K562 (cell line): ENCODE data around the gene PPP4R4. TPM values are rescaled to one million over a fixed set of nuclear protein-coding genes. Genes with fewer than 3 reads are reported as not detected.

Experiments
- ATAC-seq: fragments of 200-7000 bp; cut with Tn5 transposase; 3 replicates; pipeline ENCODE4 v1.9.1; 2020; ENCODE audit warnings: moderate library complexity
- BruUV-seq: library from RNA; stranded (reverse); fragments of 400-500 nt; replicated peaks from 2 replicates; lab custom pipeline; 2021; lab: Mats Ljungman, UMichigan
- CTCF ChIA-PET: fragments of 300-600 bp; formaldehyde crosslinking; extraction: SDS; loops from one replicate; lab custom pipeline; 2021; ENCODE audit warnings: low intra/inter-chr PET ratio; lab: Yijun Ruan, JAX
- POLR2A ChIA-PET: fragments of 300-600, 350-650 bp; sonication (Branson Sonifier 250); formaldehyde crosslinking; extraction: SDS; loops from one replicate; lab custom pipeline; 2021; ENCODE audit warnings: antibody characterized with exemption, inconsistent platforms; lab: Yijun Ruan, JAX
- DNase-seq, 4 experiments: peaks; one replicate each; pipeline versions ENCODE4 v3.0.0 to v3.0.0-alpha.2; 2011 to 2018; ENCODE audit warnings: low spot score in 3 of 4, mixed read lengths in 3 of 4; ENCODE audit errors: extremely low read depth in 1 of 4
- FAIRE-seq: peaks from 2 replicates; lab custom pipeline; 2011; peaks lifted over from hg19 to GRCh38; lab: Jason Lieb, UNC
- H2AFZ ChIP-seq: 2 replicates; pipeline ENCODE4 v1.6.0; 2011; ENCODE audit warnings: low read depth, low read length, control low read depth, inconsistent platforms
- H3K27ac ChIP-seq: fragments of 200-600 bp; 3 replicates; pipeline ENCODE4 v1.8.0; 2011; ENCODE audit warnings: low read depth, mild to moderate bottlenecking, control low read depth, inconsistent platforms, low read length, moderate library complexity, mixed read lengths; ENCODE audit errors: extremely low read depth
- H3K27me3 ChIP-seq, 2 experiments: fragments of 300-600 bp in 1 of 2; 2 replicates in 1 of 2; 3 replicates in 1 of 2; pipeline versions ENCODE4 v1.6.0 to v1.8.0; 2011; ENCODE audit warnings: inconsistent platforms in 2 of 2, low read length in 2 of 2, mild to moderate bottlenecking in 1 of 2, mixed read lengths in 1 of 2, moderate library complexity in 1 of 2; ENCODE audit not compliant: control insufficient read depth in 2 of 2, insufficient read depth in 2 of 2
- H3K36me3 ChIP-seq: fragments of 300-600 bp; 3 replicates; pipeline ENCODE4 v1.8.0; 2011; ENCODE audit warnings: mild to moderate bottlenecking, low read length, inconsistent platforms; ENCODE audit not compliant: control insufficient read depth, insufficient read depth
- H3K4me1 ChIP-seq, 2 experiments: fragments of 200-600 bp in 1 of 2; replicated peaks in 1 of 2; 2 replicates in 1 of 2; 3 replicates in 1 of 2; pipeline versions ENCODE4 v1.5.1 to v1.8.0; 2011; ENCODE audit warnings: inconsistent platforms in 2 of 2, low read length in 2 of 2, mild to moderate bottlenecking in 1 of 2, mixed read lengths in 1 of 2, moderate library complexity in 1 of 2; ENCODE audit not compliant: control insufficient read depth in 2 of 2, insufficient read depth in 2 of 2
- H3K4me2 ChIP-seq: 2 replicates; pipeline ENCODE4 v1.6.1; 2011; ENCODE audit warnings: low read length, control low read depth, inconsistent platforms, mixed read lengths; ENCODE audit not compliant: insufficient read depth
- H3K4me3 ChIP-seq: fragments of 200-600 bp; sonication (generic), shearing (Covaris generic); 2 replicates; pipeline ENCODE4 v1.5.1; 2016; ENCODE audit warnings: control low read depth, inconsistent platforms
- H3K79me2 ChIP-seq: fragments of 200-600 bp; 3 replicates; pipeline ENCODE4 v1.8.0; 2011; ENCODE audit warnings: low read length, inconsistent platforms; ENCODE audit not compliant: control insufficient read depth, insufficient read depth
- H3K9ac ChIP-seq, 2 experiments: 2 replicates each; pipeline versions ENCODE4 v1.6.0 to v1.6.1; 2011; ENCODE audit warnings: low read depth in 2 of 2, low read length in 2 of 2, control low read depth in 1 of 2, inconsistent platforms in 1 of 2, mild to moderate bottlenecking in 1 of 2, mixed read lengths in 1 of 2; ENCODE audit not compliant: insufficient read depth in 1 of 2
- H3K9me1 ChIP-seq: one replicate; pipeline ENCODE4 v1.6.0; 2011; ENCODE audit warnings: inconsistent platforms, mild to moderate bottlenecking, low read length, moderate library complexity; ENCODE audit not compliant: control insufficient read depth, insufficient read depth
- H3K9me3 ChIP-seq: replicated peaks from 2 replicates; pipeline ENCODE4 v1.5.1; 2011; ENCODE audit warnings: low read depth, low read length, inconsistent platforms; ENCODE audit not compliant: control insufficient read depth, insufficient read depth
- H4K20me1 ChIP-seq: replicated peaks from 2 replicates; pipeline ENCODE4 v1.6.1; 2011; ENCODE audit warnings: low read length, inconsistent platforms, mixed read lengths; ENCODE audit not compliant: control insufficient read depth, insufficient read depth
- HES1 ChIP-seq: fragments of 450-650 bp; IDR thresholded peaks from 2 replicates; pipeline ENCODE4 v1.6.1; 2016; ENCODE audit warnings: low read depth, mild to moderate bottlenecking, moderate library complexity
- JUND ChIP-seq, 2 experiments: IDR thresholded peaks; 2 replicates in 1 of 2; 3 replicates in 1 of 2; pipeline ENCODE4 v1.6.1; 2011; ENCODE audit warnings: borderline replicate concordance in 2 of 2, low read depth in 2 of 2, low read length in 2 of 2, improper control_type of control experiment in 1 of 2, missing biosample characterization in 1 of 2, missing genetic modification characterization in 1 of 2, missing genetic modification reagents in 1 of 2
- NRF1 ChIP-seq, 2 experiments: fragments of 450-650 bp; IDR thresholded peaks in 1 of 2; conservative IDR thresholded peaks in 1 of 2; 2 replicates each; pipeline ENCODE4 v1.6.1; 2014; ENCODE audit warnings: mild to moderate bottlenecking in 2 of 2
- SMARCE1 ChIP-seq: fragments of 450-650 bp; IDR thresholded peaks from 2 replicates; pipeline ENCODE4 v1.7.1; 2016; ENCODE audit warnings: mild to moderate bottlenecking
- ZNF175 ChIP-seq: fragments of 200-800 bp; sonication (Bioruptor generic); IDR thresholded peaks from 2 replicates; pipeline ENCODE4 v1.6.1; 2016; ENCODE audit warnings: low read depth, mild to moderate bottlenecking, missing genetic modification characterization, missing compliant biosample characterization
- WGBS: fragments of 100-300 bp; shearing (Covaris generic); methylation state at CpG from one replicate; pipeline ENCODE4 v1.1.6; 2016; ENCODE audit warnings: low coverage, mixed read lengths; ENCODE audit not compliant: insufficient coverage; ENCODE audit errors: missing lambda C conversion rate; 5-methylcytosine and 5-hydroxymethylcytosine counted together
- in situ Hi-C: fragments of 300-500 bp; cut with MboI; formaldehyde crosslinking; loops from 4 replicates; pipeline ENCODE4 v1.15.0; 2018; ENCODE audit warnings: inconsistent platforms, mixed read lengths
- intact Hi-C: fragments of 100-400 bp; cut with micrococcal nuclease; formaldehyde crosslinking; loops from 2 replicates; pipeline ENCODE4 v1.14.2; 2022
- polyA plus RNA-seq, 8 experiments: library from polyadenylated mRNA; depleted of rRNA in 4 of 8; stranded (reverse) in 5 of 8; unstranded in 3 of 8; fragments of >200 nt; fragmentation: Nextera tagmentation in 2 of 8; fragmentation: Illumina TruSeq in 1 of 8; extraction: Ambion mirVana in 2 of 8; extraction: Trizol in 1 of 8; gene quantifications; 2 replicates each; pipeline versions ENCODE4 v1.2.1 to v1.2.3, GENCODE V29; 2011 to 2014; ENCODE audit warnings: inconsistent platforms in 1 of 8, missing spikeins in 1 of 8
- total RNA-seq, 7 experiments: library from RNA; depleted of rRNA in 6 of 7; stranded (reverse); fragments of >200 nt in 6 of 7; fragmentation: Illumina TruSeq in 2 of 7; extraction: Trizol in 2 of 7; gene quantifications; 2 replicates each; pipeline versions ENCODE4 v1.2.1 to v1.2.3, GENCODE V29; 2011 to 2021; ENCODE audit warnings: low replicate concordance in 1 of 7
- TF ChIP-seq, protein P1 (sequence below), 2 experiments: fragments of 450-650 bp; formaldehyde crosslinking in 1 of 2; IDR thresholded peaks; 2 replicates each; pipeline versions ENCODE4 v1.4.0 to v1.6.1; 2014 to 2020; ENCODE audit warnings: mild to moderate bottlenecking in 2 of 2, borderline replicate concordance in 1 of 2, low read depth in 1 of 2

The PPP4R4 gene
- total and polyA plus RNA-seq, 9 of the 15 experiments (the other 6 are each of a cell fraction or from before 2014, with no cell fraction given), result 0.11 to 0.26 TPM; not detected in 7

DNA sequence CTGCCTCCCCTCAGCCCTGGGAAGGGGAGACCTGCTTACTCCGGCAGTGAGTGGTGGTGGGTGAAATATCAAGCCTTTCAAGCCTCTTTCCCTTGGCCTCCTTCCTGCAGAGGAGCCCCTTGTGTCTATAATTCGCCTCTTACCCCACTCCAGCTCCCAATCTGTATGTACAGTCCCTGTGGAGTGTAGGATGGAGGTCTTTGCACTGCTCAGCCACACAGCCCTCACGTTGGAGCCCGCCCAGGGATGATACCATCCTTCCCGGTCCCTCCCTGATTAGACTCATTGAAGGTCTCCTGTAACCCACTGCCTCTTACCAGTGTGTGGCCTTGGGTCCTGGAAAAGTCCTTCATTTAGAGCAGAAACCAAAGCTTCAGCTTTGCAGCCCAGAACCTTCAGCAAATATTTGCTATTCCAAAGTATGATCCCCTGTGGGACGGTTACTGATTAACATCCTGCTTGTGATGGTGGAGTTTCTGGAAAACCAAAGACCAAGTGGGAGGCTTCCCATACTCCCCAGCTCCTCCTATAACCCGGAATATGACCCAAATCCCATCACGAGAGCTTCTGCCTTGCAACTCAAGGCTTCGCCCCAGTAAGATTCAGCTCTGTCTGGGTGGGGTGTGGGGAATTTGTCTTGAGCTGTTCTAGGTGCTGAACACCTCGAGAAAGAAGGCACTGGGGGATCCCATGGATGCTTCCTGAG is 118.9 kb downstream of the PPP4R4 start, which contains the start of gene SERPINA10:
SERPINA10 (minus strand) TSS at position 397 of the 706 bp plus-strand sequence. CDS start 2,675 bp downstream, outside the sequence.
- Histone ChIP-seq H3K27ac (no peak within 1 kb of the TSS), H3K4me1 (no peaks in the 10 kb centered on the region), H3K36me3 (no peaks in the 10 kb centered on the region), H3K9ac (no peak within 1 kb of the TSS), H3K79me2 (no peaks in the 10 kb centered on the region), H4K20me1 (no peaks in the 10 kb centered on the region), H3K4me3 (no peak within 1 kb of the TSS), H3K4me2 (no peak within 1 kb of the TSS), H3K9me1 (no peaks in the 10 kb centered on the region), H2AFZ (no peak within 1 kb of the TSS), H3K27me3 (peaks cover 0 to 6% of the 10 kb centered on the region in 2 experiments; a peak in 1 of 5 replicates), H3K9me3 (no peaks in the 10 kb centered on the region)
- in situ Hi-C loops (no loop called here), intact Hi-C loops (no loop called here)
- ATAC-seq, result no peak
- TF ChIP-seq HES1 (no peak), JUND (IDR thresholded peaks at IDR 0.05; ENCODE audit: borderline replicate concordance, low read depth, low read length) (no peak), JUND (tag; IDR thresholded peaks at IDR 0.05; ENCODE audit: borderline replicate concordance, low read depth, low read length) (no peak), ZNF175 (CRISPR knock-in tag) (no peak), NRF1 (conservative IDR thresholded peaks at IDR 0.05 in 1 of 2, IDR thresholded peaks at IDR 0.05 in 1 of 2) (no peak), SMARCE1 (no peak)
- TF ChIP-seq, protein P1, sequence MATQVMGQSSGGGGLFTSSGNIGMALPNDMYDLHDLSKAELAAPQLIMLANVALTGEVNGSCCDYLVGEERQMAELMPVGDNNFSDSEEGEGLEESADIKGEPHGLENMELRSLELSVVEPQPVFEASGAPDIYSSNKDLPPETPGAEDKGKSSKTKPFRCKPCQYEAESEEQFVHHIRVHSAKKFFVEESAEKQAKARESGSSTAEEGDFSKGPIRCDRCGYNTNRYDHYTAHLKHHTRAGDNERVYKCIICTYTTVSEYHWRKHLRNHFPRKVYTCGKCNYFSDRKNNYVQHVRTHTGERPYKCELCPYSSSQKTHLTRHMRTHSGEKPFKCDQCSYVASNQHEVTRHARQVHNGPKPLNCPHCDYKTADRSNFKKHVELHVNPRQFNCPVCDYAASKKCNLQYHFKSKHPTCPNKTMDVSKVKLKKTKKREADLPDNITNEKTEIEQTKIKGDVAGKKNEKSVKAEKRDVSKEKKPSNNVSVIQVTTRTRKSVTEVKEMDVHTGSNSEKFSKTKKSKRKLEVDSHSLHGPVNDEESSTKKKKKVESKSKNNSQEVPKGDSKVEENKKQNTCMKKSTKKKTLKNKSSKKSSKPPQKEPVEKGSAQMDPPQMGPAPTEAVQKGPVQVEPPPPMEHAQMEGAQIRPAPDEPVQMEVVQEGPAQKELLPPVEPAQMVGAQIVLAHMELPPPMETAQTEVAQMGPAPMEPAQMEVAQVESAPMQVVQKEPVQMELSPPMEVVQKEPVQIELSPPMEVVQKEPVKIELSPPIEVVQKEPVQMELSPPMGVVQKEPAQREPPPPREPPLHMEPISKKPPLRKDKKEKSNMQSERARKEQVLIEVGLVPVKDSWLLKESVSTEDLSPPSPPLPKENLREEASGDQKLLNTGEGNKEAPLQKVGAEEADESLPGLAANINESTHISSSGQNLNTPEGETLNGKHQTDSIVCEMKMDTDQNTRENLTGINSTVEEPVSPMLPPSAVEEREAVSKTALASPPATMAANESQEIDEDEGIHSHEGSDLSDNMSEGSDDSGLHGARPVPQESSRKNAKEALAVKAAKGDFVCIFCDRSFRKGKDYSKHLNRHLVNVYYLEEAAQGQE (IDR thresholded peaks at IDR 0.05; ENCODE audit: borderline replicate concordance), result 0 out of 2 replicates have a peak, but pooled peaks have one; percentile 25
- TF ChIP-seq, protein P1 (CRISPR knock-in tag; IDR thresholded peaks at IDR 0.05; ENCODE audit: low read depth), result no peak
- ChIA-PET POLR2A (no interaction called here), CTCF (no interaction called here)
- FAIRE-seq, result no peak
- WGBS, result 0% methylated on average over 6 of the region's 10 CpGs
- DNase-seq, result no peak
- BruUV-seq, result no TSS peak
